Right atrium auricular region (tissue), 2 donors: ENCODE measurements around the gene CLEC4M. TPM values are rescaled to one million over a fixed set of nuclear protein-coding genes. Genes with fewer than 3 reads are reported as not detected.
"Not testable (repeated sequence)": the region's sequence is repeated elsewhere in the genome, so short reads cannot be mapped to it uniquely, and the experiment has no call there.

Experiments used
- DNase-seq: peaks from one replicate; pipeline ENCODE4 v3.0.0-alpha.2; 2019; ENCODE audit warnings: low spot score
- H3K27ac ChIP-seq, 2 donors: fragments of 200-600 bp; sonication (generic); 1 replicate in 1 of 2; 2 replicates in 1 of 2; pipeline ENCODE4 v1.5.1; 2016 to 2019
- H3K27me3 ChIP-seq, 2 donors: fragments of 200-600 bp; sonication (generic); one replicate each; pipeline versions ENCODE4 v1.5.1 to v1.6.0; 2017 to 2019
- H3K36me3 ChIP-seq: fragments of 200-600 bp; sonication (generic); one replicate; pipeline ENCODE4 v1.5.1; 2016
- H3K4me1 ChIP-seq, 2 donors: fragments of 200-600 bp; sonication (generic); one replicate each; pipeline versions ENCODE4 v1.5.1 to v1.6.0; 2017 to 2019
- H3K4me3 ChIP-seq, 2 donors: fragments of 200-600 bp; sonication (generic); 1 replicate in 1 of 2; 2 replicates in 1 of 2; pipeline ENCODE4 v1.5.1; 2017 to 2019; ENCODE audit warnings: mild to moderate bottlenecking in 1 of 2, moderate library complexity in 1 of 2
- H3K9me3 ChIP-seq, 2 donors: fragments of 200-600 bp; sonication (generic); one replicate each; pipeline ENCODE4 v1.5.1; 2019
- total RNA-seq, 2 donors: library from RNA; depleted of rRNA; stranded (reverse); fragments of >200 nt; gene quantifications; one replicate each; pipeline ENCODE4 v1.1.0, GENCODE V29; 2016
- TF ChIP-seq, protein P1 (sequence below), 2 donors: fragments of 200-600 bp; sonication (generic); IDR thresholded peaks; one replicate each; pipeline ENCODE4 v1.5.1; 2019; ENCODE audit warnings: antibody characterized with exemption in 2 of 2

Gene CLEC4M
- total RNA-seq, 2 donors from 2014 or later, result not detected

DNA sequence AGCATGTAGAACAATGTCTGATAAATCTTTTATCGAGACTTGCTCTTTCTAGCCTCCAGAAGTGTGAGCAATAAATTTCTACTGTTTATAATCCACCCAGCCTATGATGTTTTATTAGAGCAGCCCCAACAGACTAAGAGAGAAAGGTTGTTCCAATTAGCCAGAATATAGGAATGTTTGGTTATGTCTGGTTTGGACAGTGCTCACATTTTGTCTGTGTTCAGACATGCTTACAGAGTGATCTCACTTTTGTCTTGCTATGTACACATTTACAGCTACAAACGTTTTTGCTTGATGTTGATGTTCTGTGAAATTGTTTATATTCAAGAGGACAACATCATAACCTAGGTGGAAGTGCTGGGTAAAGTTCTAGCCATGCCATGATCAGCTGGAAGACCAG lies 48.9 kb downstream of the CLEC4M start:
- no peaks in the 10 kb centered on the region for H3K36me3 ChIP-seq
- no peak overlapping the region for H3K4me3 ChIP-seq
- no peaks in the 10 kb centered on the region for H3K4me1 ChIP-seq
- no peak for DNase-seq
- H3K9me3 ChIP-seq, result peaks cover 0 to 39% of the 10 kb centered on the region in 2 donors
- no peak overlapping the region for H3K27ac ChIP-seq
- H3K27me3 ChIP-seq, result no peaks in the 10 kb centered on the region
- TF ChIP-seq, protein P1, sequence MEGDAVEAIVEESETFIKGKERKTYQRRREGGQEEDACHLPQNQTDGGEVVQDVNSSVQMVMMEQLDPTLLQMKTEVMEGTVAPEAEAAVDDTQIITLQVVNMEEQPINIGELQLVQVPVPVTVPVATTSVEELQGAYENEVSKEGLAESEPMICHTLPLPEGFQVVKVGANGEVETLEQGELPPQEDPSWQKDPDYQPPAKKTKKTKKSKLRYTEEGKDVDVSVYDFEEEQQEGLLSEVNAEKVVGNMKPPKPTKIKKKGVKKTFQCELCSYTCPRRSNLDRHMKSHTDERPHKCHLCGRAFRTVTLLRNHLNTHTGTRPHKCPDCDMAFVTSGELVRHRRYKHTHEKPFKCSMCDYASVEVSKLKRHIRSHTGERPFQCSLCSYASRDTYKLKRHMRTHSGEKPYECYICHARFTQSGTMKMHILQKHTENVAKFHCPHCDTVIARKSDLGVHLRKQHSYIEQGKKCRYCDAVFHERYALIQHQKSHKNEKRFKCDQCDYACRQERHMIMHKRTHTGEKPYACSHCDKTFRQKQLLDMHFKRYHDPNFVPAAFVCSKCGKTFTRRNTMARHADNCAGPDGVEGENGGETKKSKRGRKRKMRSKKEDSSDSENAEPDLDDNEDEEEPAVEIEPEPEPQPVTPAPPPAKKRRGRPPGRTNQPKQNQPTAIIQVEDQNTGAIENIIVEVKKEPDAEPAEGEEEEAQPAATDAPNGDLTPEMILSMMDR (IDR thresholded peaks at IDR 0.05), result no peak

- no peak overlapping the region for H3K4me3 ChIP-seq
- no peaks in the 10 kb centered on the region for H3K4me1 ChIP-seq
- no peaks in the 10 kb centered on the region for H3K27me3 ChIP-seq
- no peaks in the 10 kb centered on the region for H3K36me3 ChIP-seq
- no peak overlapping the region for H3K27ac ChIP-seq
- DNase-seq, result no peak
- H3K9me3 ChIP-seq, result peaks cover 0 to 62% of the 10 kb centered on the region in 2 donors
- TF ChIP-seq, protein P1 (IDR thresholded peaks at IDR 0.05), result no peak
Measured at GRCh38 chr19:7815325-7815724, 52.3 kb downstream of the CLEC4M start.

DNA sequence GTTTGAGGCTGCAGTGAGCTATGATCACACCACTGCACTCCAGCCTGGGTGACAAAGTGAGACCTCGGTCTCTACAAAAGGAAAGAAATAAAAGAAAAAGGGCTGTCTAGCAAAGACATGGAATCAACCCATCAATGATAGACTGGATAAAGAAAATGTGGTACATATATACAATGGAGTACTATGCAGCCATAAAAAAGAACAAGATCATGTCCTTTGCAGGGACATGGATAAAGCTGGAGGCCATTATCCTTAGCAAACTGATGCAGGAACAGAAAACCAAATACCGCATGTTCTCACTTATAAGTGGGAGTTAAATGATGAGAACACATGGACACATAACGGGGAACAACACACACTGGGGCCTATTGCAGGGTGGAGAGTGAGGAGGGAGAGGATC lies 53.0 kb downstream of the CLEC4M start:
- not testable (repeated sequence) for H3K27me3 ChIP-seq, H3K4me3 ChIP-seq, H3K27ac ChIP-seq, H3K36me3 ChIP-seq, DNase-seq, H3K4me1 ChIP-seq
- H3K9me3 ChIP-seq, result peaks cover 0 to 57% of the 10 kb centered on the region in 2 donors

DNA sequence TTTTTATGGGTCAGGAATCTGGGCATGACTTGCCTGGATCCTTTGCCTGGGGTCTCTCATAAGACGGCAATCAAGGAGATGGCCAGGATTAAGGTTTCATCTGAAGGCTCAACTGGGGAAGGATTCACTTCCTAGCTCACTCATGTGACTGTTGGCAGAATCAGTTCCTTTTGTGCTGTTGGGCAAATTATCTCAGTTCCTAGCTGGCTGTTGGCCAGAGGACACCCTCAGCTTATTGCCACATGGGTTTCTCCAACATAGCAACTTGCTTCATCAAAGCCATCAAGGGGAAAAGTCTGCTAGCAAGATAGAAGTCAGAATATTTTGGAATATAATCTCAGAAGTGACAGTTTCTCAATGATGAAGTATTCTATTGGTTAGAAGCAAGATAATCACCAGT lies 54.8 kb downstream of the CLEC4M start:
- no peak for DNase-seq
- TF ChIP-seq, protein P1 (IDR thresholded peaks at IDR 0.05), result no peak
- no peaks in the 10 kb centered on the region for H3K27me3 ChIP-seq

DNA sequence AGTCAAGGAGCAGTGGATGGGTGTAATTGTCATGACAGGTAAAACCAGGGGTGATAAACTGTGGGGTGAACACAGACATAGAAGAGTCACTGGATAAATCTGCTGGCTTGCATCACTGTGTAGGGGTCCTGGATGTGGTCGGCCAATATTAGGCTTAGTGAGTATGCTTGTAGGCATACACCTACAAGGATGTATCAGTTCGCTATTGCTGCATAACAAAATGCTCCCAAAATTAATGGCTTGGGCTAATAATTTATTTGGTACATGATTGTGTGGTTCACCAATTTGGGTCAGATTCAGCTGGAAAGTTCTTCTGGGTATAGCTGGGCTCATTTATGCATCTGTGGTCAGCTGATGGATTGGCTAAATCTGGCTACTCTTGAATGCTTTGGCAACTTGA lies 55.8 kb downstream of the CLEC4M start:
- Histone ChIP-seq H3K27me3 (no peaks in the 10 kb centered on the region), H3K36me3 (no peaks in the 10 kb centered on the region), H3K4me1 (no peaks in the 10 kb centered on the region), H3K27ac (no peak overlapping the region), H3K4me3 (no peak overlapping the region), H3K9me3 (peaks cover 0 to 39% of the 10 kb centered on the region in 2 donors)
- no peak for DNase-seq
- TF ChIP-seq, protein P1 (IDR thresholded peaks at IDR 0.05), result no peak

More for the DNA sequence above, 54.8 kb downstream of the CLEC4M start:
- H3K9me3 ChIP-seq, result peaks cover 0 to 40% of the 10 kb centered on the region in 2 donors
- no peaks in the 10 kb centered on the region for H3K4me1 ChIP-seq
- H3K36me3 ChIP-seq, result no peaks in the 10 kb centered on the region
- H3K4me3 ChIP-seq, result no peak overlapping the region
- no peak overlapping the region for H3K27ac ChIP-seq

Other genes starting within 250 kb of the CLEC4M start
- 100 to 1,000 TPM; 109 to 119 TPM for gene ZNF358, start 247.1 kb upstream of the CLEC4M start, total RNA-seq
- gene MCOLN1, start 240.6 kb upstream of the CLEC4M start, total RNA-seq, result 10 to 100 TPM; 11.2 to 13.0 TPM
- gene PNPLA6, start 227.5 kb upstream of the CLEC4M start, total RNA-seq, result 10 to 100 TPM; 45.3 to 70.6 TPM
- under 1 TPM; 0.26 to 0.55 TPM for gene CAMSAP3, start 167.4 kb upstream of the CLEC4M start, total RNA-seq
- 10 to 100 TPM; 21.5 to 25.9 TPM for gene XAB2, start 133.7 kb upstream of the CLEC4M start, total RNA-seq
- gene PET100, start 133.4 kb upstream of the CLEC4M start, total RNA-seq, result 10 to 100 TPM; 12.0 to 23.1 TPM
- gene PCP2, start 129.5 kb upstream of the CLEC4M start, total RNA-seq, result not detected
- gene STXBP2, start 126.1 kb upstream of the CLEC4M start, total RNA-seq, result 10 to 100 TPM in 1 of 2 donors, 1 to 10 TPM in 1; 6.4 to 14.9 TPM
- not detected for gene RETN, start 94.2 kb upstream of the CLEC4M start, total RNA-seq
- gene MCEMP1, start 86.2 kb upstream of the CLEC4M start, total RNA-seq, result 1 to 10 TPM in 1 of 2 donors, under 1 TPM in 1; 0.70 to 1.5 TPM
- 10 to 100 TPM; 55.0 to 58.3 TPM for gene TRAPPC5, start 82.4 kb upstream of the CLEC4M start, total RNA-seq
- not detected for gene FCER2, start 61.1 kb upstream of the CLEC4M start, total RNA-seq
- under 1 TPM in 1 of 2 donors, not detected in 1; 0.55 TPM for gene CLEC4G, start 31.1 kb upstream of the CLEC4M start, total RNA-seq
- gene CD209, start 15.7 kb upstream of the CLEC4M start, total RNA-seq, result 1 to 10 TPM in 1 of 2 donors, under 1 TPM in 1; 0.59 to 4.3 TPM
- gene EVI5L, start 67.0 kb downstream of the CLEC4M start, total RNA-seq, result 10 to 100 TPM; 14.2 to 17.4 TPM
- not detected for gene PRR36, start 111.1 kb downstream of the CLEC4M start, total RNA-seq
- gene LRRC8E, start 125.3 kb downstream of the CLEC4M start, total RNA-seq, result 1 to 10 TPM; 1.5 to 2.1 TPM
- 10 to 100 TPM; 12.0 to 14.4 TPM for gene MAP2K7, start 140.6 kb downstream of the CLEC4M start, total RNA-seq
- 10 to 100 TPM; 22.1 to 26.7 TPM for gene TGFBR3L, start 151.6 kb downstream of the CLEC4M start, total RNA-seq
- gene SNAPC2, start 157.1 kb downstream of the CLEC4M start, total RNA-seq, result 10 to 100 TPM; 14.1 to 16.5 TPM
- gene CTXN1, start 162.9 kb downstream of the CLEC4M start, total RNA-seq, result 1 to 10 TPM; 1.7 to 4.2 TPM
- 10 to 100 TPM; 49.1 to 64.1 TPM for gene TIMM44, start 180.4 kb downstream of the CLEC4M start, total RNA-seq
- 10 to 100 TPM; 31.0 to 37.4 TPM for gene ELAVL1, start 242.4 kb downstream of the CLEC4M start, total RNA-seq